Hepatic stellate cell (primary cell): ENCODE data around the gene PRRG4.
A peak's percentile ranks its signal among the peaks of the same experiment; 100 is the strongest.
"Not testable (repeated sequence)": the region's sequence is repeated elsewhere in the genome, so short reads cannot be mapped to it uniquely, and the experiment has no call there.

ENCODE experiments used
- DNase-seq: peaks from one replicate; pipeline ENCODE4 v3.0.0; 2011; ENCODE audit warnings: low spot score

Gene PRRG4

DNA sequence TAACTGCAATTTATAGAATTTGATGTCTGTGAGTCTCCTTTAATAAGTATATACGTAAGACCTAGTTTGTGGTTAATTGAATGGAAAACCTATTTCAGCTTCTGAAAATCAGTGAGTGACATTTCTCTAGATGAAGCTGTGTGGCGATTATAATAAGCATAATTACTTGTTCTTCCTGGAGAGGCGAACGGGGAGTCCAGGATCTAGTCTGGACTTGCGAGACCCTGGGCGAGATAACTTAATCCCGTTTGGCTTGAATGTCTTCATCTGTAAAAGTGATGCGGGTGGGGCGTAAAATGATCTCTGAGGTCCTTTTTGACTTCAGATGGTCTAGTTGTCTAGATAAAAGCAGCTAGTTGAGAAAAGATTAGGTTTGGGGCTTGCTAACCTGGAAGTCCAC lies 1.1 kb downstream of the PRRG4 start:
- no peak for DNase-seq

- no peak for DNase-seq
Measured at GRCh38 chr11:32831221-32831620, 1.5 kb downstream of the PRRG4 start.

DNA sequence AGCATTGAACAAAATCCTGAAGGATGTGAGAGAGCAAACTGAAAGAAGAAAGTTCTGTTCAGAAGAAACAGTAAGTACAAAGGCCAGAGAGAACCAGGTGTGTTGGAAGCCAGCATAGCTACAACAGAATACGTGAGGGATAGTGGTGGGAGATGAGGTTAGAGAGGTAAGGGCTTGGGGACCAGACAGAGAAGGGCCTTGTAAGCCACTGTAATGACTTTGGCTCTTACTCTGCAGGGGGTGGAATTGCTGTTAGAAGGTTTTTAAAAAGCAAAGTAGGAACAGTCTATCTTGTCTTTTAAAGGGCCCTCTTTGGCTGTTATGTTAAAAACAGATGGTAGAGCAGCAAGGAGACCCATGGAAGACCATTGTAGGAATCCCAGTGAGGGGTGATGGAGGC lies 4.2 kb downstream of the PRRG4 start:
- DNase-seq, result no peak

GRCh38 chr11:32836946-32837345 lies 7.2 kb downstream of the PRRG4 start:
- DNase-seq, result no peak

GRCh38 chr11:32838505-32839274 lies 9.0 kb downstream of the PRRG4 start:
- DNase-seq, result no peak

- no peak for DNase-seq
Measured at GRCh38 chr11:32839308-32839707, 9.6 kb downstream of the PRRG4 start.

GRCh38 chr11:32840587-32840986 lies 10.9 kb downstream of the PRRG4 start:
- DNase-seq, result no peak

DNA sequence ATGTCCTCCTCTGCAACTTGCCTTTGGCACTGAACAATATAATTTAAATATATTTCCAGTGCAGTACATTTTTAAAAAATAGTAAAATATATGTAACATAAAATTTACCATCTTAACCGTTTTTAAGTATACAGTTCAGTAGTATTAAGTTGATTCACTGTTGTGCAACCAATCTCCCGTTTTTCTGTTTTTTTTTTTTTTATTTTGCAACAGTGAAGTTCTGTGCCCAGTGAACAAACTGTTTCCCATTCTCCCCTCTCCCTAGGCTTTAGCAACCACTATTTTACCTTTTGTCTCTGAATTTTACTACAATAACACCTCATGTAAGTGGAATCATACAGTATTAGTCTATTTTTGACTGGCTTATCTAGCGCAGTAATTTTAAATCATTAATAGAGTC lies 13.8 kb downstream of the PRRG4 start:
- DNase-seq, result no peak

GRCh38 chr11:32847511-32847910 lies 17.8 kb downstream of the PRRG4 start:
- no peak for DNase-seq

DNA sequence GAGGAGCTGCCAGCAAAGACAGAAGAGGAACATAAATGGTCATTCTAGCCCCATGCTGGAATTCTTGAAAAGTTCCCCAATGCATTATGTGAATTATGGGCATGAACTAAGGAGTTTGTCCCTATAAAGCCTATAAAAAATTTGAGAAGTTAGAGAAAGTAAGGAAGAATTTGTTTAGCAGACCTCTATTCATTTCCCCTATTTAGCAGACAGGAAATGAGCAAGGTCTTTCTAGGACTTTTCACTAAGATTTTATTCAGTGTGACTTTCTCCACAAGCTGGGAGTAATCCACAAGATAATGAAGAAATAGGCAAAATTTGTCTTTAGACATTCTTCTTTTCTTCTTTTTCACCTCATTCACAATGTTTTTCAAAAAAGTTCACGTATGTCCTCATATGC lies 20.0 kb downstream of the PRRG4 start:
- no peak for DNase-seq

GRCh38 chr11:32851251-32851650 lies 21.5 kb downstream of the PRRG4 start:
- DNase-seq, result no peak

- DNase-seq, result no peak
Measured at GRCh38 chr11:32852207-32852606, 22.5 kb downstream of the PRRG4 start.

GRCh38 chr11:32855601-32856000 lies 25.9 kb downstream of the PRRG4 start:
- DNase-seq, result no peak

DNA sequence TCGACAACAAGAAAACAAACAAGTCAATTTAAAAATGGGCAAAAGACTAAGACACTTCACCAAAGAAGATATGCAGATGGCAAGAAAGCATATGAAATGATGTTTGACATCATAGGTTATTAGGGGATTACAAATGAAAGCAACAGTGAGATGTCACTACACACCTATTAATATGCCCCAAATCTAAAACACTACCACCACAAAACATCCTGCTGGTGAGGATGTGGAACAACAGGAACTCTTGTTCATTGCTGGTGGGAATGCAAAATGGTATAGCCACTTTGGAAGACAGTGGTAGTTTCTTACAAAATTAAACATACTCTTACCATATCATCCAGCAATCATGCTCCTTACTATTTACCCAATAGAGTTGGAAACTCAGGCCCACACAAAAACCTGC lies 29.0 kb downstream of the PRRG4 start:
- DNase-seq, result no peak

DNA sequence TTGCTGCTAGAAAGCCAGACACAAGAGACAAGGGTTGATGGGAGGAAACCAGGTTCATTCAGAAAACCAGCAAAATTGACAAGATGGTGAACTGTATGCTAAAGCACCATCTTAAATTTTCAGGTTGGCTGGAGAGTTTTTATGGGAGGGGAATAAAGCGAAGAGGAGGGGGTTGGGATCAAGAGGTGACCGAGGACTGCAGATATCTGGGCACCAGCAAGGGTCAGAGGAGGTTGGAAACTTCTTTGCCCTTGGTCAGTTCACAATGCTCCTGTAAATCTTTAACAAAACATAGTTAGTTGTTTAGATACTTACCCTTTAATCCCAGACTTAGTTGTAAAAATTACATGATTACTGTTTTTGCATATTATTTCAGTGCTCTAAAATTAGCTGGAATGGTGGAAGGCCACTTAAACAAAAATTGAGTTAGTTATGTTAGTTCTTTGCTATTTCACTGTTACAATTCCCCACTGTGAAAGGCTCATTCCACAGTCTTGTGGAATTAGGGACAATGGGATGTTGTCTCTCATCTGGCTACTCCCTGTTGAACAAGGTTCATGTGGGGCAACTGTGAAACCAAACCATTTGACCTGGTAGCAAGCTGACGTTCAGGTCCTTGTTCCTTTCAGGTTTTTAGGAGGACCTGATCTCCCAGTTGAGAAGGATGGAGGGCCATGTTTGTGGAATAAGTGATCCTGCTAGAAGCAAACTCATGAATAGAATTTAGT lies 32.3 kb downstream of the PRRG4 start:
- no peak for DNase-seq

GRCh38 chr11:32864555-32864954 lies 34.8 kb downstream of the PRRG4 start:
- DNase-seq, result no peak

GRCh38 chr11:32868752-32869151 lies 39.0 kb downstream of the PRRG4 start:
- DNase-seq, result not testable (repeated sequence)

DNA sequence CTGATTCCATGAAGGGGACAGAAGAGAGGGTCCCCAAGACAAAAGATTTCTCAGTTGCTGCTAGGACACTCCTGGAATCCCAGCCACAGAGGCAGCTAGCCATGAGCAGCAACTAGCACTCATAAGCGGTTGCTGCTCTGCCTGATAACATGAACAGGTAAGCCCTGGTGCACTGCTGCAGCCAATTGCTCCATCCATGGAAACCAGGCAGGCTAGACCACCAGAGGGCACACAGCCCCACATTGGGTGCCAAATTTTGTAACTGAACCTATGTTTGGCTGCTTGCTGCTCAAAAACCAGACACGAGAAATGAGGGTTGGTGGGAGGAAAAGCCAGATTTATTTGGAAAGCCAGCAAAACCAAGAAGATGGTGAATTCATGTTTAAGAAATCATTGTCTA lies 40.9 kb downstream of the PRRG4 start:
- DNase-seq, result no peak

DNA sequence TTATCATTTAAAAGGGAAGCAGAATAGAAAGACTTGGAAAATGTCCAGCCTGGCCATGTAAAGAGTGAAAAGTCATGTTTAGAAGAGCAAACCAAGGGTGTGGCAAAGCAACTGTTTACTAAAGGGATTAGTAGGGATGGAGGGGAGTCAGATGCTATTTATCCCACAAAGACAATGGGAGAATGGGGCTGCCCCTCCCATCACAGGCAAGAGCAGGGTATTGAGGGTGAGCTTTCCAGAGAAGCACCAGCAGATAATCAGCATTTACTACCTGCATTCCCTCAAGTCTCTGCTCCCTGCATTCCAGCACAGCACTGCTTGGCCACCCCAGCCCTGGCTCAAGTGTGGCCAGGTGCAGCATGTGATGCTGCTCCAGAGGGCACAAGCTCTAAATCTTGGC lies 44.4 kb downstream of the PRRG4 start:
- DNase-seq, result no peak

- no peak for DNase-seq
Measured at GRCh38 chr11:32881286-32881685, 51.6 kb downstream of the PRRG4 start.

- DNase-seq, result no peak
Measured at GRCh38 chr11:32883421-32883820, 53.7 kb downstream of the PRRG4 start.

DNA sequence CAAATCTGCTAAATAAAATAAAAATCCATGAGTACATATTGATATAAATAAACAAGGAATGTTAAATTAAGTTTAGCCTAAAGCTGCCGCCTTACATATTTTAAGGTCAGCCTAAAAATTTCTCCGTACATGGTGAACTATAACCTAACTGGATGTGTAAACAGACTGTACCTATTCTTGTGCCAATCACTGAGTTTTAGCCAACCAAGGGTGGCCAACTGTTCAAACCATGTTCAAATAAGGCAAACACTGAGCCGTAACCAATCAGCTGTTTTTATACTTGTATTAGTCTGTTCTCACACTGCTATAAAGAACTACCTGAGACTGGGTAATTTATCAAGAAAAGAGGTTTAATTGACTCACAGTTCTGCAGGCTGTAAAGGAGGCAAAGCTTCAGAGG lies 54.3 kb downstream of the PRRG4 start:
- no peak for DNase-seq

GRCh38 chr11:32884770-32885384 lies 55.1 kb downstream of the PRRG4 start:
- peak; percentile 11 for DNase-seq
